OCI-LY3 (cell line): ENCODE results near the gene SLC35D2.

Source experiments
- H2AFZ ChIP-seq: fragments of 200-600, 300-600 bp; shearing (Covaris generic); 2 replicates; pipeline ENCODE4 v1.6.0; 2014; ENCODE audit warnings: antibody characterized with exemption, low read depth, low read length
- H3K27ac ChIP-seq: fragments of 200-600, 300-600 bp; sonication (generic); 2 replicates; pipeline ENCODE4 v1.5.1; 2014; ENCODE audit warnings: mild to moderate bottlenecking, low read length, moderate library complexity, mixed read lengths
- H3K27me3 ChIP-seq: fragments of 200-600, 300-600 bp; sonication (generic); 2 replicates; pipeline ENCODE4 v1.6.1; 2014; ENCODE audit warnings: low read depth, low read length, mixed read lengths
- H3K36me3 ChIP-seq: fragments of 200-600, 300-600 bp; sonication (generic); replicated peaks from 2 replicates; pipeline ENCODE3; 2014; ENCODE audit warnings: low read depth, low read length, mixed read lengths
- H3K4me1 ChIP-seq: fragments of 300-600, 200-600 bp; sonication (generic); 2 replicates; pipeline ENCODE4 v1.6.1; 2014; ENCODE audit warnings: low read length, mixed read lengths
- H3K4me2 ChIP-seq: fragments of 200-600, 300-600 bp; sonication (generic); 2 replicates; pipeline ENCODE4 v1.6.1; 2014; ENCODE audit warnings: low read length, mixed read lengths
- H3K4me3 ChIP-seq: fragments of 300-600, 200-600 bp; sonication (generic); 2 replicates; pipeline ENCODE4 v1.5.1; 2014; ENCODE audit warnings: antibody characterized with exemption, mild to moderate bottlenecking, low read length, moderate library complexity
- H3K79me2 ChIP-seq: fragments of 300-600, 200-600 bp; shearing (Covaris generic); 2 replicates; pipeline ENCODE4 v1.6.1; 2014; ENCODE audit warnings: mild to moderate bottlenecking, low read length, mixed read lengths
- H3K9ac ChIP-seq: fragments of 300-600, 200-600 bp; shearing (Covaris generic); 2 replicates; pipeline ENCODE4 v1.6.0; 2014; ENCODE audit warnings: mild to moderate bottlenecking, low read length, moderate library complexity
- H3K9me3 ChIP-seq: fragments of 200-600, 300-600 bp; shearing (Covaris generic); 2 replicates; pipeline ENCODE4 v1.6.1; 2014; ENCODE audit warnings: low read length, mixed read lengths; ENCODE audit not compliant: insufficient read depth
- H4K20me1 ChIP-seq: fragments of 200-600, 300-600 bp; sonication (generic); 2 replicates; pipeline ENCODE4 v1.6.1; 2016; ENCODE audit warnings: low read length, mixed read lengths; ENCODE audit not compliant: insufficient read depth
- EZH2phosphoT487 ChIP-seq: fragments of 200-600 bp; shearing (Covaris generic); IDR thresholded peaks from 2 replicates; pipeline ENCODE4 v1.6.1; 2018; ENCODE audit warnings: antibody characterized with exemption, mixed run types, low read depth
- TF ChIP-seq, protein P1 (sequence below): fragments of 200-600, 300-600 bp; sonication (generic); IDR thresholded peaks from 2 replicates; pipeline ENCODE4 v1.5.1; 2014; ENCODE audit warnings: antibody characterized with exemption, low read length, low read depth

Gene SLC35D2

DNA sequence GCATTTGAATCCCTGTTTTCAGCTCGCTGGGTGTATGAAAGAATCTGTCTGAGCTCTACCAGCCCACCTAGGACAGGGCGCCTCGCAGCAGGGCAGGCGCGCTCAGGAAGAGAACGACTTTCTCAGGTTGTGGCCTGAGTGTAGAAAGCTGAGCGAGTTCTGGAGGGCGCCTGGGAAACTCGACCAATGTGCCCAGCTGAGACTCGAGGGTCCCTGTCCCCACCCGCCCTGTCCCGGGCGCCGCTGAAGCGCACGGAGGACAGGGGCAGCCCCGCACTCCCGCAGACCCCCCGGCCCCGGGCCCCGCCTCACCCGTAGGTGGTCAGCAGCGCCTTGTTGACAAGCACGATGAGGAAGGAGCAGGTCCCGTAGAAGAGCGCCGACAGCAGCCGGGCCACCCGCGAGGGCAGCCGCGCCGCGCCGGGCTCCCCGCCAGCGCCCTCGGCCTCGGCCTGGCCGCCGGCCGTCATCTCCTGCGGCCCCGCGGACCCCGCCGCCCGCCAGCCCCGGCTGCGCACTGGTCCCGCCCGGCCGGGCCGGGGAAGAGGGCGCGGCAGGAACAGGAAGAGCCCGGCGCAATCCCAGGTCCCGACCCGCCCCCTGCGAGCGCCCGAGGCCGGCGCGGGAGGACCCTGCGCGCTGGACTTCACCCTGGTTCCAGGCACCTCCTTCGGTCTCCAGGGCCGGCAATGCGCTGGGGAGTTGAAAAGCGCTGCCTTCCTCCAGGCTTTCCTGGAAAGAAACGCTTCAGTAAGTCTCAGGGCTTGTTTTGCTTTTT is at the start of gene SLC35D2:
Gene SLC35D2 (minus strand): TSS at position 547 of the 778 bp plus-strand sequence. CDS start 77 bp downstream, at position 470.
- TF ChIP-seq EZH2phosphoT487: no peak
- TF ChIP-seq, protein P1, sequence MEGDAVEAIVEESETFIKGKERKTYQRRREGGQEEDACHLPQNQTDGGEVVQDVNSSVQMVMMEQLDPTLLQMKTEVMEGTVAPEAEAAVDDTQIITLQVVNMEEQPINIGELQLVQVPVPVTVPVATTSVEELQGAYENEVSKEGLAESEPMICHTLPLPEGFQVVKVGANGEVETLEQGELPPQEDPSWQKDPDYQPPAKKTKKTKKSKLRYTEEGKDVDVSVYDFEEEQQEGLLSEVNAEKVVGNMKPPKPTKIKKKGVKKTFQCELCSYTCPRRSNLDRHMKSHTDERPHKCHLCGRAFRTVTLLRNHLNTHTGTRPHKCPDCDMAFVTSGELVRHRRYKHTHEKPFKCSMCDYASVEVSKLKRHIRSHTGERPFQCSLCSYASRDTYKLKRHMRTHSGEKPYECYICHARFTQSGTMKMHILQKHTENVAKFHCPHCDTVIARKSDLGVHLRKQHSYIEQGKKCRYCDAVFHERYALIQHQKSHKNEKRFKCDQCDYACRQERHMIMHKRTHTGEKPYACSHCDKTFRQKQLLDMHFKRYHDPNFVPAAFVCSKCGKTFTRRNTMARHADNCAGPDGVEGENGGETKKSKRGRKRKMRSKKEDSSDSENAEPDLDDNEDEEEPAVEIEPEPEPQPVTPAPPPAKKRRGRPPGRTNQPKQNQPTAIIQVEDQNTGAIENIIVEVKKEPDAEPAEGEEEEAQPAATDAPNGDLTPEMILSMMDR: no peak
- Histone ChIP-seq H3K4me2 (no peak within 1 kb of the TSS), H3K4me1 (no peaks in the 10 kb centered on the region), H3K27me3 (no peaks in the 10 kb centered on the region), H3K36me3 (peaks cover 43% of the 10 kb centered on the region), H4K20me1 (no peaks in the 10 kb centered on the region), H2AFZ (no peak within 1 kb of the TSS), H3K27ac (no peak within 1 kb of the TSS), H3K79me2 (no peaks in the 10 kb centered on the region), H3K4me3 (no peak within 1 kb of the TSS), H3K9me3 (no peaks in the 10 kb centered on the region), H3K9ac (no peak within 1 kb of the TSS)

GRCh38 chr9:96430377-96430776 is 46.9 kb upstream of the SLC35D2 start:
- Histone ChIP-seq H3K36me3 (no peaks in the 10 kb centered on the region), H4K20me1 (no peaks in the 10 kb centered on the region), H2AFZ (no peak overlapping the region), H3K27ac (no peak overlapping the region), H3K27me3 (no peaks in the 10 kb centered on the region), H3K9me3 (no peaks in the 10 kb centered on the region), H3K4me3 (no peak overlapping the region), H3K4me1 (no peaks in the 10 kb centered on the region; the same call in 1 of the 2 replicates), H3K4me2 (no peak overlapping the region), H3K79me2 (no peaks in the 10 kb centered on the region), H3K9ac (no peak overlapping the region)
- no peak for TF ChIP-seq EZH2phosphoT487

DNA sequence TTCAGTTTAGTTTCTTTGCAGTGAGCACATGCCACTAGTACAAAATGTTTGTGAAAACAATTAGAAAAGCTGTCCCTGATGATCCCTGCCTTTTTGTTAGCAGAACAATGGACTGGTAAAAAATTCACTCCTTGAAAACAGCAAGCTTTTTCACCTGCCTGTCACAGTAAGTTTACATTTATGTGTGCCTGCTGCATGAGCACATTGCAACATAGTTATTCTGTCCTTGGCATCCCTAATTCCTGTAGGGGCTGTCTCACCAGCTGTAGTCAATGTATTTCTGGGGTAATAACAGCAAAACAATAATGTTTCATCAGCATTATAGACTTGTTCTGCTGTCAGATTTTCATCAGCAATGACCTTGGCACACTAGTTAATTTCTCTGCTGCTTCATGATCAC is 46.2 kb upstream of the SLC35D2 start:
- H3K4me1 ChIP-seq: no peaks in the 10 kb centered on the region; the same call in 1 of the 2 replicates
- no peak overlapping the region for H3K4me3 ChIP-seq
- H3K36me3 ChIP-seq: no peaks in the 10 kb centered on the region
- H3K9ac ChIP-seq: no peak overlapping the region
- H3K27ac ChIP-seq: no peak overlapping the region
- no peak overlapping the region for H2AFZ ChIP-seq
- TF ChIP-seq, protein P1: no peak
- no peak for TF ChIP-seq EZH2phosphoT487
- H4K20me1 ChIP-seq: no peaks in the 10 kb centered on the region
- H3K4me2 ChIP-seq: no peak overlapping the region
- H3K27me3 ChIP-seq: no peaks in the 10 kb centered on the region
- no peaks in the 10 kb centered on the region for H3K9me3 ChIP-seq
- H3K79me2 ChIP-seq: no peaks in the 10 kb centered on the region

DNA sequence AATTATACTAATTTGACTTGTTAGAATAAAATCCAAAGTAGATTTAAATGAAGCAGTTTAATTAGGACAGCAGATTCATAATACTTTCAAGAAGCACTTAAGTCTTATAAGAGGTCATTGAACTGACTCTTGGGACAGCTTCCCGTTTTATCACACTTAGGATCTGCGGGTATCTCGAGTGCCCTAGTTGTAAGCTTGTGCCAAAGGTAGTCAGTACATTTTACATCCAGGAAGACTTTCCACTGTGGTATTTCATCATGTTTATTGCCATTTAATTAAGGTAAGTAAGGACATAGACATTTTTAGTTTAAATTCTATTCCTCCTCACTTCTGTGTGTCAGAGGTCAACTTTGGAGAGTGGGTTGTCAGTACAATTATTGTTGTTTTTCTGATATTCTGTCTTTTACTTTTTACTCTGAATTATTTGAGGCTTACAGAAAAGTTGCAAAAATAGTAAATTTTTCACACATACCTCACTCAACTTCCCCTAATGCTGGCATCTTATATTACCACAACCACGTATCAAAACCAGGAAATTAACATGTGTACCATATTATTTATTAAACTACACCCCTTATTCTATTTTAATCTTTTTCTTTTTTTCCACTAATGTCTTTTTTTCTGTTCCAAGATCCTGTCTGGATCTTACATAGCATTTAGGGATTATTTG is 42.1 kb upstream of the SLC35D2 start:
- Histone ChIP-seq H3K27me3 (no peaks in the 10 kb centered on the region), H4K20me1 (no peaks in the 10 kb centered on the region), H3K9me3 (no peaks in the 10 kb centered on the region), H3K9ac (no peak overlapping the region), H2AFZ (no peak overlapping the region), H3K4me1 (peaks cover 12% of the 10 kb centered on the region), H3K4me3 (no peak overlapping the region), H3K4me2 (no peak overlapping the region), H3K79me2 (0 out of 2 replicates have a peak, but pooled peaks cover 2% of the 10 kb centered on the region), H3K27ac (no peak overlapping the region), H3K36me3 (no peaks in the 10 kb centered on the region)
- TF ChIP-seq, protein P1: no peak
- TF ChIP-seq EZH2phosphoT487: no peak
